ENCODE measurements around the gene OTUD7B. TPM values are rescaled to one million over a fixed set of nuclear protein-coding genes. Genes with fewer than 3 reads are reported as not detected.

Gene OTUD7B
- total RNA-seq, 1 experiment from 2014 or later, result 34.9 TPM

- in situ Hi-C loops (cut with HindIII; ENCODE audit: low pct_unique_long_range_greater_than_20kb, low sequenced_read_pairs), result no loop called here
- DNase-seq (ENCODE audit: low read depth, low spot score), result no peak
These were observed 76.2 kb downstream of the OTUD7B start for GRCh38 chr1:149934356-149934755.

- in situ Hi-C loops (cut with HindIII; ENCODE audit: low pct_unique_long_range_greater_than_20kb, low sequenced_read_pairs), result no loop called here
- DNase-seq (ENCODE audit: low read depth, low spot score), result no peak
These were observed 77.3 kb downstream of the OTUD7B start for GRCh38 chr1:149933208-149933607.

- no peak for DNase-seq (ENCODE audit: low read depth, low spot score)
- in situ Hi-C loops (cut with HindIII; ENCODE audit: low pct_unique_long_range_greater_than_20kb, low sequenced_read_pairs), result no loop called here
These were observed 78.1 kb downstream of the OTUD7B start for GRCh38 chr1:149932474-149932873.

- no peak for DNase-seq (ENCODE audit: low read depth, low spot score)
- in situ Hi-C loops (cut with HindIII; ENCODE audit: low pct_unique_long_range_greater_than_20kb, low sequenced_read_pairs), result no loop called here
These were observed 79.2 kb downstream of the OTUD7B start for GRCh38 chr1:149931212-149931790.

- in situ Hi-C loops (cut with HindIII; ENCODE audit: low pct_unique_long_range_greater_than_20kb, low sequenced_read_pairs), result no loop called here
- DNase-seq (ENCODE audit: low read depth, low spot score), result no peak
These were observed 80.7 kb downstream of the OTUD7B start for GRCh38 chr1:149929856-149930255.

- in situ Hi-C loops (cut with HindIII; ENCODE audit: low pct_unique_long_range_greater_than_20kb, low sequenced_read_pairs), result no loop called here
- no peak for DNase-seq (ENCODE audit: low read depth, low spot score)
These were observed 82.2 kb downstream of the OTUD7B start for GRCh38 chr1:149928401-149928724.

GRCh38 chr1:149927563-149928400 is 82.7 kb downstream of the OTUD7B start, which contains the start of gene SF3B4:
SF3B4 (minus strand) TSS chr1:149927803; CDS start chr1:149927759, 44 bp downstream.
- DNase-seq (ENCODE audit: low read depth, low spot score), result peak; percentile 95

GRCh38 chr1:149927056-149927562 is 83.4 kb downstream of the OTUD7B start:
- DNase-seq (ENCODE audit: low read depth, low spot score), result no peak
- in situ Hi-C loops (cut with HindIII; ENCODE audit: low pct_unique_long_range_greater_than_20kb, low sequenced_read_pairs), result no loop called here

More at GRCh38 chr1:149927563-149928400, 82.7 kb downstream of the OTUD7B start, which contains the start of gene SF3B4:
- in situ Hi-C loops (cut with HindIII; ENCODE audit: low pct_unique_long_range_greater_than_20kb, low sequenced_read_pairs), result no loop called here

GRCh38 chr1:149926296-149926695 is 84.2 kb downstream of the OTUD7B start:
- in situ Hi-C loops (cut with HindIII; ENCODE audit: low pct_unique_long_range_greater_than_20kb, low sequenced_read_pairs), result no loop called here

GRCh38 chr1:149925751-149926150 is 84.8 kb downstream of the OTUD7B start:
- DNase-seq (ENCODE audit: low read depth, low spot score), result no peak
- in situ Hi-C loops (cut with HindIII; ENCODE audit: low pct_unique_long_range_greater_than_20kb, low sequenced_read_pairs), result no loop called here

More at GRCh38 chr1:149926296-149926695, 84.2 kb downstream of the OTUD7B start:
- DNase-seq (ENCODE audit: low read depth, low spot score), result no peak

GRCh38 chr1:149925345-149925744 is 85.2 kb downstream of the OTUD7B start:
- no peak for DNase-seq (ENCODE audit: low read depth, low spot score)
- in situ Hi-C loops (cut with HindIII; ENCODE audit: low pct_unique_long_range_greater_than_20kb, low sequenced_read_pairs), result no loop called here

- in situ Hi-C loops (cut with HindIII; ENCODE audit: low pct_unique_long_range_greater_than_20kb, low sequenced_read_pairs), result no loop called here
These were observed 86.9 kb downstream of the OTUD7B start for GRCh38 chr1:149923626-149924025.

GRCh38 chr1:149917571-149918144 is 92.9 kb downstream of the OTUD7B start, which contains the start of gene SV2A:
SV2A (minus strand) TSS chr1:149917844; CDS start chr1:149913840, 4,004 bp downstream.
- DNase-seq (ENCODE audit: low read depth, low spot score), result peak; percentile 74
- in situ Hi-C loops (cut with HindIII; ENCODE audit: low pct_unique_long_range_greater_than_20kb, low sequenced_read_pairs), result no loop called here

More at GRCh38 chr1:149923626-149924025, 86.9 kb downstream of the OTUD7B start:
- no peak for DNase-seq (ENCODE audit: low read depth, low spot score)

GRCh38 chr1:149916898-149917252 is 93.7 kb downstream of the OTUD7B start:
- in situ Hi-C loops (cut with HindIII; ENCODE audit: low pct_unique_long_range_greater_than_20kb, low sequenced_read_pairs), result no loop called here
- DNase-seq (ENCODE audit: low read depth, low spot score), result no peak

GRCh38 chr1:149916193-149916897 is 94.2 kb downstream of the OTUD7B start:
- DNase-seq (ENCODE audit: low read depth, low spot score), result no peak
- in situ Hi-C loops (cut with HindIII; ENCODE audit: low pct_unique_long_range_greater_than_20kb, low sequenced_read_pairs), result no loop called here

GRCh38 chr1:149915429-149916192 is 94.9 kb downstream of the OTUD7B start:
- DNase-seq (ENCODE audit: low read depth, low spot score), result no peak

GRCh38 chr1:149914545-149914944 is 96.0 kb downstream of the OTUD7B start:
- no peak for DNase-seq (ENCODE audit: low read depth, low spot score)
- in situ Hi-C loops (cut with HindIII; ENCODE audit: low pct_unique_long_range_greater_than_20kb, low sequenced_read_pairs), result no loop called here

More at GRCh38 chr1:149915429-149916192, 94.9 kb downstream of the OTUD7B start:
- in situ Hi-C loops (cut with HindIII; ENCODE audit: low pct_unique_long_range_greater_than_20kb, low sequenced_read_pairs), result no loop called here

All from SK-MEL-5 (cell line).